Bronchial epithelial cell (primary cell): Measurements from ENCODE around the gene OLFM1. TPM values are rescaled to one million over a fixed set of nuclear protein-coding genes. Genes with fewer than 3 reads are reported as not detected.
"Not testable (repeated sequence)": the region's sequence is repeated elsewhere in the genome, so short reads cannot be mapped to it uniquely, and the experiment has no call there.

Source experiments
- DNase-seq: peaks from one replicate; pipeline ENCODE4 v3.0.0-alpha.2; 2010; ENCODE audit warnings: low read depth
- FAIRE-seq: peaks from 2 replicates; lab custom pipeline; 2011; peaks lifted over from hg19 to GRCh38; lab: Jason Lieb, UNC
- H3K27me3 ChIP-seq: 2 replicates; pipeline ENCODE4 v1.5.1; 2011; ENCODE audit warnings: low read length; ENCODE audit not compliant: control insufficient read depth, insufficient read depth
- H3K36me3 ChIP-seq: 2 replicates; pipeline ENCODE4 v1.5.1; 2011; ENCODE audit warnings: low read length; ENCODE audit not compliant: control insufficient read depth, insufficient read depth
- H3K4me3 ChIP-seq: 2 replicates; pipeline ENCODE4 v1.5.1; 2011; ENCODE audit warnings: mild to moderate bottlenecking, low read depth, low read length, control low read depth
- CTCF ChIP-seq: IDR thresholded peaks from 2 replicates; pipeline ENCODE4 v1.5.1; 2011; ENCODE audit warnings: mild to moderate bottlenecking, moderate library complexity, low read length, control low read depth, inconsistent platforms; ENCODE audit not compliant: insufficient read depth, severe bottlenecking
- total RNA-seq: library from RNA; depleted of rRNA; stranded (reverse); fragments of >200 nt; gene quantifications from 2 replicates; pipeline ENCODE4 v1.2.1, GENCODE V29; 2014

Gene OLFM1
- total RNA-seq, 1 donor from 2014 or later, result 0.26 TPM

GRCh38 chr9:135106551-135107270, 19.2 kb downstream of the OLFM1 start:
- H3K27me3 ChIP-seq, result no peaks in the 10 kb centered on the region
- TF ChIP-seq CTCF, result no peak
- no peak overlapping the region for H3K4me3 ChIP-seq
- DNase-seq (no peak), FAIRE-seq (no peak)
- no peaks in the 10 kb centered on the region for H3K36me3 ChIP-seq

- FAIRE-seq (no peak), DNase-seq (no peak)
- H3K36me3 ChIP-seq, result no peaks in the 10 kb centered on the region
- no peaks in the 10 kb centered on the region for H3K27me3 ChIP-seq
- no peak for TF ChIP-seq CTCF
- no peak overlapping the region for H3K4me3 ChIP-seq
These were observed 20.2 kb downstream of the OLFM1 start for GRCh38 chr9:135107581-135108235.

GRCh38 chr9:135108831-135109510, 21.5 kb downstream of the OLFM1 start:
- Histone ChIP-seq H3K36me3 (no peaks in the 10 kb centered on the region), H3K4me3 (no peak overlapping the region), H3K27me3 (no peaks in the 10 kb centered on the region)
- no peak for TF ChIP-seq CTCF
- no peak for FAIRE-seq
- DNase-seq, result no peak

- Histone ChIP-seq H3K4me3 (no peak overlapping the region), H3K36me3 (no peaks in the 10 kb centered on the region), H3K27me3 (no peaks in the 10 kb centered on the region)
- no peak for DNase-seq
- TF ChIP-seq CTCF, result no peak
- no peak for FAIRE-seq
These were observed 22.2 kb downstream of the OLFM1 start for GRCh38 chr9:135109650-135110049.

- no peak overlapping the region for H3K4me3 ChIP-seq
- no peaks in the 10 kb centered on the region for H3K36me3 ChIP-seq
- H3K27me3 ChIP-seq, result no peaks in the 10 kb centered on the region
- FAIRE-seq (no peak), DNase-seq (no peak)
- no peak for TF ChIP-seq CTCF
These were observed 22.9 kb downstream of the OLFM1 start for GRCh38 chr9:135110416-135110815.

GRCh38 chr9:135111600-135111999, 24.1 kb downstream of the OLFM1 start:
- H3K4me3 ChIP-seq, H3K27me3 ChIP-seq, DNase-seq, H3K36me3 ChIP-seq, FAIRE-seq: not testable (repeated sequence)
